GM12864 (cell line): ENCODE results near the gene FBXL3.

Source experiments
- DNase-seq: peaks from one replicate; pipeline ENCODE4 v3.0.0-alpha.2; 2011; ENCODE audit warnings: low read depth
- H3K4me3 ChIP-seq: 2 replicates; pipeline ENCODE4 v1.5.1; 2011; ENCODE audit warnings: mild to moderate bottlenecking, low read depth, low read length, control low read depth
- TF ChIP-seq, protein P1 (sequence below): IDR thresholded peaks from 2 replicates; pipeline ENCODE4 v1.5.1; 2011; ENCODE audit warnings: low read depth, mild to moderate bottlenecking, moderate library complexity, low read length, control low read depth, inconsistent platforms; ENCODE audit errors: missing control alignments

FBXL3 gene

DNA sequence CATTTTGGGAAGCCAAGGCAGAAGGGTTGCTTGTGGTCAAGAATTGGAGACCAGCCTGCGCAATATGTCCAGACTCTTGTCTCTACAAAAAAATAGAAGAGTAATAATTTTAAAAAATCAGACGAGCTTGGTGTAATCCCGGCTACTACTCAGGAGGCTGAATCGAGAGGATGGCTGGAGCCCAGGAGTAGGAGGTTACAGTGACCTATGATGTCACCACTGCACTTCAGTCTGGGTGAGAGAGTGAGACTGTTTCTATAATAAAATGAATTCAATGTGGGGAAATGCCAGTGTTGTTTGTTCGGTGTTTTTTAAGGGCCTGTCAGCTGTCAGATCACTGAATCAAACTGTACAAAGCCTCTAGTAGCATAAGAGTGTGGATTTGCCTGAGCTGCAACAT lies 1.2 kb upstream of the FBXL3 start:
- H3K4me3 ChIP-seq = no peak overlapping the region
- no peak for DNase-seq
- TF ChIP-seq, protein P1, sequence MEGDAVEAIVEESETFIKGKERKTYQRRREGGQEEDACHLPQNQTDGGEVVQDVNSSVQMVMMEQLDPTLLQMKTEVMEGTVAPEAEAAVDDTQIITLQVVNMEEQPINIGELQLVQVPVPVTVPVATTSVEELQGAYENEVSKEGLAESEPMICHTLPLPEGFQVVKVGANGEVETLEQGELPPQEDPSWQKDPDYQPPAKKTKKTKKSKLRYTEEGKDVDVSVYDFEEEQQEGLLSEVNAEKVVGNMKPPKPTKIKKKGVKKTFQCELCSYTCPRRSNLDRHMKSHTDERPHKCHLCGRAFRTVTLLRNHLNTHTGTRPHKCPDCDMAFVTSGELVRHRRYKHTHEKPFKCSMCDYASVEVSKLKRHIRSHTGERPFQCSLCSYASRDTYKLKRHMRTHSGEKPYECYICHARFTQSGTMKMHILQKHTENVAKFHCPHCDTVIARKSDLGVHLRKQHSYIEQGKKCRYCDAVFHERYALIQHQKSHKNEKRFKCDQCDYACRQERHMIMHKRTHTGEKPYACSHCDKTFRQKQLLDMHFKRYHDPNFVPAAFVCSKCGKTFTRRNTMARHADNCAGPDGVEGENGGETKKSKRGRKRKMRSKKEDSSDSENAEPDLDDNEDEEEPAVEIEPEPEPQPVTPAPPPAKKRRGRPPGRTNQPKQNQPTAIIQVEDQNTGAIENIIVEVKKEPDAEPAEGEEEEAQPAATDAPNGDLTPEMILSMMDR = no peak

DNA sequence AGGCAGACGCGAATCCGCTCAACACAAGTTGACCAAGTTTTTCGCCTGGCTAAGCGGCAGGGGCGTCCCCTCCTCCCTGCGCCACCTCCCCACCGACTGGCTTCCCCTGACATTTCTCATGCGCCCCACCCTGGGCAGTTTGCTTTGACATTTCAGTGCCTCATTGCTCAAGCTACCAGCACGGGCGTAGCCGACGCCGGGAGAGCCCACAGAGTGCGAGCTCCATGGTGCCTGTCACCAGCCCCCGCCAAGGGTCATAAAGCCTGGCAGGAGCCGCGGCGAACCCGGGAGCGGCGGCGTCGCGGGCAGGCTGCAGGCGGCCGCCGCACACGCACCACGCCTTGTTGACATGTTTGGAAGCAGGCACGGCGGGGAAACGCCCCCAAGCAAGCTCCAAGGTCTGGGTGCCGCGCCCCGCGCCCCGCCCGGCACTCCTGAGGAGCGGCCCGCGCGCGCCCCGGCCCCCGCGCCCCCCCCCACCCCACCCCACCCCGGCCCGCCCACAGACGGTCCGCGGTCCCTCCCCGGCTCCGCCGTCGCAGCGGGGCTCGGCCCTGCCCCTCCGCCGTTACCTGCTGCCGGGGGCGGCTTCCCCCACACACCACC lies 601 bp downstream of the FBXL3 start:
- H3K4me3 ChIP-seq = peak overlapping the region; percentile 94
- TF ChIP-seq, protein P1 = no peak
- DNase-seq = peak; percentile 40

GRCh38 chr13:77022341-77022740 lies 4.6 kb downstream of the FBXL3 start:
- no peak overlapping the region for H3K4me3 ChIP-seq
- TF ChIP-seq, protein P1 = no peak
- DNase-seq = no peak

- TF ChIP-seq, protein P1 = no peak
- no peak for DNase-seq
- H3K4me3 ChIP-seq = no peak overlapping the region
Measured at GRCh38 chr13:77019756-77020155, 7.2 kb downstream of the FBXL3 start.

DNA sequence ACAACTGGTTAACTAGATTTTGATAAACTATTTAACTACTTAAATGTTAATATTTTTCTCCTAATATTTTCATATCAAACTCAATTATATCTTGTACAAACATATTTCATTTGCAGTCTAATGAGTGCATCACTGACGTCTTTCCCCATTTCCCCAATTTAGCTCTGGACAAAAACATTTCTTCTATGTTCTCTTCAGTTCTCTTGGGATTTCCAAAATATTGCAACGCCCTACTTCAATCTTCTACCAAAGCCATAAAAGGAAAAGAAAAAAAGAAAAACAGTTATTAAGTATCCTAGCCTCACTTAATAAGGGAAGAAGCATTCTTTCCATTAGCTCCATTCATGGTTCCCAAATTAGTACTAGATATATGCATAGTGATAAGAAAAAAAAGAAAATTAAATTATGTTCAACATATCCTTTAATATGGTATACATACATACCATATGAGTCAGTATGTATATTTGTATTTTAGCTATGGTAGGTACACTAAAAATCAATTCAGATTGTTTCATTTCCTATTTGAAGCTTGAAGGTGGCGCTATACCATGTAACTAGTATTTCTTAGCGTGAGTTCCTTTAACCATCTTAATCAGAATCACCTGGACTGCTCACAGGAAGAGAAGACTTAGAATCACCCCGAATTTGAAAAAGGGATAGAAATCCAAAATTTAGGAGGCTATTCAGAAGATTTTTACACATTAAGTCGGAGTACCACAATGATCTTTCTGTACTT lies 9.9 kb downstream of the FBXL3 start:
- no peak for DNase-seq
- TF ChIP-seq, protein P1 = no peak

DNA sequence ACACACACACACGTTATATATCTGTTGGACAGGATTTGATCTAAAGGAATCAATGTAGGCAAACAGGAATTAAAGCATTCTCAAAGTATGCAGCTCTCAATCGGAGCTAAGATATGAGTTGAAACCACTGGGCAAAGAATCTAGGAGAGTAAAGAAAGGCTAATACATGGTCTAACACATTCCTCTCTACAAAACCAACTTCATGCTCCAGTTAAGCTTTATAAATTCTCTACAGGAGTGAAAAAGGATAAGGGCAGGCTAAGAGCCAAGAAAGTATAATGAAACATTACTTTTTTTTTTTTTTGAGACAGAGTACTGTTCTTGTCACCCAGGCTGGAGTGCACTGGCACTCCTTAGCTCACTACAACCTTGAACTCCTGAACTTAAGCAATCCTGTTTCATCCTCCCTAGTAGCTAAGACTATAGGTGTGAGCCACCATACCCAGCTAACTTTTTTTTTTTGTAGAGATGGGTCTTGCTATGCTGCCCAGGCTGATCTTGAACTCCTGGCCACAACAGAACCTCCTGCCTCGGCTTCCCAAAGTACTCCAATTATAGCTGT lies 10.6 kb downstream of the FBXL3 start:
- no peak overlapping the region for H3K4me3 ChIP-seq
- no peak for DNase-seq
- TF ChIP-seq, protein P1 = no peak

More for the DNA sequence above, 9.9 kb downstream of the FBXL3 start:
- no peak overlapping the region for H3K4me3 ChIP-seq
